Measurements from ENCODE around the gene FADS6.
"Not testable (repeated sequence)": the region's sequence is repeated elsewhere in the genome, so short reads cannot be mapped to it uniquely, and the experiment has no call there.

FADS6 gene

GRCh38 chr17:74920642-74921025 is 27.2 kb upstream of the FADS6 start:
- no peak for DNase-seq (ENCODE audit: low read depth)

GRCh38 chr17:74920306-74920620 is 26.8 kb upstream of the FADS6 start:
- DNase-seq (ENCODE audit: low read depth), result no peak

GRCh38 chr17:74919440-74920305 is 26.2 kb upstream of the FADS6 start:
- DNase-seq (ENCODE audit: low read depth), result no peak

GRCh38 chr17:74918906-74919305 is 25.5 kb upstream of the FADS6 start:
- no peak for DNase-seq (ENCODE audit: low read depth)

- no peak for DNase-seq (ENCODE audit: low read depth)
These were observed 24.0 kb upstream of the FADS6 start for GRCh38 chr17:74917430-74917829.

- DNase-seq (ENCODE audit: low read depth), result no peak
These were observed 23.4 kb upstream of the FADS6 start for GRCh38 chr17:74916851-74917199.

- DNase-seq (ENCODE audit: low read depth), result no peak
These were observed 22.9 kb upstream of the FADS6 start for GRCh38 chr17:74916136-74916850.

- DNase-seq (ENCODE audit: low read depth), result not testable (repeated sequence)
These were observed 18.0 kb upstream of the FADS6 start for GRCh38 chr17:74911423-74911822.

- not testable (repeated sequence) for DNase-seq (ENCODE audit: low read depth)
These were observed 15.7 kb upstream of the FADS6 start for GRCh38 chr17:74909097-74909496.

- DNase-seq (ENCODE audit: low read depth), result no peak
These were observed 13.6 kb upstream of the FADS6 start for GRCh38 chr17:74907012-74907411.

GRCh38 chr17:74906214-74906793 is 12.9 kb upstream of the FADS6 start:
- DNase-seq (ENCODE audit: low read depth), result not testable (repeated sequence)

GRCh38 chr17:74904687-74905409 is 11.4 kb upstream of the FADS6 start:
- DNase-seq (ENCODE audit: low read depth), result no peak

GRCh38 chr17:74903671-74904070 is 10.2 kb upstream of the FADS6 start:
- no peak for DNase-seq (ENCODE audit: low read depth)

- no peak for DNase-seq (ENCODE audit: low read depth)
These were observed 9.6 kb upstream of the FADS6 start for GRCh38 chr17:74903034-74903433.

GRCh38 chr17:74901353-74902135 is 8.1 kb upstream of the FADS6 start:
- DNase-seq (ENCODE audit: low read depth), result no peak

GRCh38 chr17:74900208-74900607 is 6.8 kb upstream of the FADS6 start:
- DNase-seq (ENCODE audit: low read depth), result no peak

GRCh38 chr17:74898376-74898946 is 5.0 kb upstream of the FADS6 start:
- no peak for DNase-seq (ENCODE audit: low read depth)

- no peak for DNase-seq (ENCODE audit: low read depth)
These were observed 671 bp upstream of the FADS6 start for GRCh38 chr17:74893936-74894671.

GRCh38 chr17:74892013-74892841 is 1.2 kb downstream of the FADS6 start:
- no peak for DNase-seq (ENCODE audit: low read depth)

GRCh38 chr17:74890554-74890953 is 2.9 kb downstream of the FADS6 start:
- no peak for DNase-seq (ENCODE audit: low read depth)
